DND-41 (cell line): ENCODE data around the gene DENND1C.
A peak's percentile ranks its signal among the peaks of the same experiment; 100 is the strongest.

Experiments used
- ATAC-seq: fragments of 200-7000 bp; cut with Tn5 transposase; 3 replicates; pipeline ENCODE4 v1.9.1; 2021; ENCODE audit warnings: low read depth; ENCODE audit not compliant: insufficient read depth
- DNase-seq: peaks from one replicate; pipeline ENCODE4 v3.0.0-alpha.2; 2020
- H2AFZ ChIP-seq: 2 replicates; pipeline ENCODE4 v1.6.0; 2012; ENCODE audit warnings: low read depth, low read length
- H3K27ac ChIP-seq: 2 replicates; pipeline ENCODE4 v1.5.1; 2012; ENCODE audit warnings: low read length, inconsistent platforms
- H3K27me3 ChIP-seq: fragments of 200-600 bp; sonication (generic); 2 replicates; pipeline ENCODE4 v1.6.0; 2012; ENCODE audit warnings: low read length, mild to moderate bottlenecking, inconsistent platforms; ENCODE audit not compliant: insufficient read depth, poor library complexity
- H3K36me3 ChIP-seq: 2 replicates; pipeline ENCODE4 v1.5.1; 2012; ENCODE audit warnings: low read length, inconsistent platforms; ENCODE audit not compliant: insufficient read depth
- H3K4me1 ChIP-seq: 2 replicates; pipeline ENCODE4 v1.5.1; 2012; ENCODE audit warnings: mild to moderate bottlenecking, low read length; ENCODE audit not compliant: insufficient read depth
- H3K4me2 ChIP-seq: 2 replicates; pipeline ENCODE4 v1.6.0; 2012; ENCODE audit warnings: mild to moderate bottlenecking, moderate library complexity, low read length, inconsistent platforms; ENCODE audit not compliant: insufficient read depth
- H3K4me3 ChIP-seq, 2 experiments: fragments of 200-600 bp in 1 of 2; shearing (Covaris generic) in 1 of 2; 2 replicates each; pipeline ENCODE4 v1.5.1; 2012 to 2016; ENCODE audit warnings: inconsistent platforms in 2 of 2, low read length in 2 of 2, mild to moderate bottlenecking in 2 of 2, low read depth in 1 of 2, moderate library complexity in 1 of 2
- H3K79me2 ChIP-seq: 2 replicates; pipeline ENCODE4 v1.6.0; 2012; ENCODE audit warnings: low read length, inconsistent platforms; ENCODE audit not compliant: insufficient read depth
- H3K9ac ChIP-seq: 2 replicates; pipeline ENCODE4 v1.6.0; 2012; ENCODE audit warnings: low read depth, mild to moderate bottlenecking, inconsistent platforms, low read length, moderate library complexity
- H3K9me3 ChIP-seq: 2 replicates; pipeline ENCODE4 v1.5.1; 2012; ENCODE audit warnings: low read length, moderate library complexity, mild to moderate bottlenecking, inconsistent platforms; ENCODE audit not compliant: insufficient read depth, severe bottlenecking
- H4K20me1 ChIP-seq: 2 replicates; pipeline ENCODE4 v1.6.0; 2012; ENCODE audit warnings: low read length; ENCODE audit not compliant: insufficient read depth
- CTCF ChIP-seq: IDR thresholded peaks from 2 replicates; pipeline ENCODE4 v1.5.1; 2012; ENCODE audit warnings: borderline replicate concordance, low read length, moderate library complexity, mild to moderate bottlenecking; ENCODE audit not compliant: poor library complexity, severe bottlenecking; ENCODE audit errors: extremely low read depth
- EZH2 ChIP-seq: IDR thresholded peaks from 3 replicates; pipeline ENCODE4 v1.6.1; 2012; ENCODE audit warnings: borderline replicate concordance, low read depth, mild to moderate bottlenecking, moderate library complexity, low read length, inconsistent platforms; ENCODE audit not compliant: severe bottlenecking

DENND1C gene, protein sequence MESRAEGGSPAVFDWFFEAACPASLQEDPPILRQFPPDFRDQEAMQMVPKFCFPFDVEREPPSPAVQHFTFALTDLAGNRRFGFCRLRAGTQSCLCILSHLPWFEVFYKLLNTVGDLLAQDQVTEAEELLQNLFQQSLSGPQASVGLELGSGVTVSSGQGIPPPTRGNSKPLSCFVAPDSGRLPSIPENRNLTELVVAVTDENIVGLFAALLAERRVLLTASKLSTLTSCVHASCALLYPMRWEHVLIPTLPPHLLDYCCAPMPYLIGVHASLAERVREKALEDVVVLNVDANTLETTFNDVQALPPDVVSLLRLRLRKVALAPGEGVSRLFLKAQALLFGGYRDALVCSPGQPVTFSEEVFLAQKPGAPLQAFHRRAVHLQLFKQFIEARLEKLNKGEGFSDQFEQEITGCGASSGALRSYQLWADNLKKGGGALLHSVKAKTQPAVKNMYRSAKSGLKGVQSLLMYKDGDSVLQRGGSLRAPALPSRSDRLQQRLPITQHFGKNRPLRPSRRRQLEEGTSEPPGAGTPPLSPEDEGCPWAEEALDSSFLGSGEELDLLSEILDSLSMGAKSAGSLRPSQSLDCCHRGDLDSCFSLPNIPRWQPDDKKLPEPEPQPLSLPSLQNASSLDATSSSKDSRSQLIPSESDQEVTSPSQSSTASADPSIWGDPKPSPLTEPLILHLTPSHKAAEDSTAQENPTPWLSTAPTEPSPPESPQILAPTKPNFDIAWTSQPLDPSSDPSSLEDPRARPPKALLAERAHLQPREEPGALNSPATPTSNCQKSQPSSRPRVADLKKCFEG

GRCh38 chr19:6481541-6482342 lies at the start of gene DENND1C:
TSS of gene DENND1C (minus strand) at chr19:6481787. CDS start at chr19:6481695, 92 bp downstream.
- H3K79me2 ChIP-seq: peaks cover 20% of the 10 kb centered on the region
- H3K9me3 ChIP-seq: no peaks in the 10 kb centered on the region
- H3K4me2 ChIP-seq: peak within 1 kb of the TSS; percentile 88
- TF ChIP-seq EZH2 (no peak), CTCF (peak; percentile 38)
- H4K20me1 ChIP-seq: no peaks in the 10 kb centered on the region
- peak; percentile 92 for ATAC-seq
- H2AFZ ChIP-seq: peak within 1 kb of the TSS; percentile 75
- peak within 1 kb of the TSS; percentile 53 to 77; a peak in 3 of 4 replicates for H3K4me3 ChIP-seq
- H3K9ac ChIP-seq: peak within 1 kb of the TSS; percentile 79
- no peaks in the 10 kb centered on the region for H3K27me3 ChIP-seq
- peak within 1 kb of the TSS; percentile 92 for H3K27ac ChIP-seq
- peak; percentile 87 for DNase-seq
- peaks cover 16% of the 10 kb centered on the region for H3K36me3 ChIP-seq
- peaks cover 28% of the 10 kb centered on the region for H3K4me1 ChIP-seq

- peak within 1 kb of the TSS; percentile 44 to 66 for H3K4me3 ChIP-seq
- H4K20me1 ChIP-seq: no peaks in the 10 kb centered on the region
- peak within 1 kb of the TSS; percentile 74 for H3K27ac ChIP-seq
- peaks cover 19% of the 10 kb centered on the region for H3K79me2 ChIP-seq
- no peaks in the 10 kb centered on the region for H3K9me3 ChIP-seq
- H2AFZ ChIP-seq: peak within 1 kb of the TSS; percentile 94
- no peaks in the 10 kb centered on the region for H3K27me3 ChIP-seq
- H3K4me2 ChIP-seq: peak within 1 kb of the TSS; percentile 99
- ATAC-seq (peak; percentile 77), DNase-seq (peak; percentile 86)
- peak within 1 kb of the TSS; percentile 82 for H3K9ac ChIP-seq
- peaks cover 11% of the 10 kb centered on the region for H3K36me3 ChIP-seq
- H3K4me1 ChIP-seq: peaks cover 33% of the 10 kb centered on the region
- TF ChIP-seq EZH2 (no peak), CTCF (no peak)
Observed at GRCh38 chr19:6530386-6531162, 49.0 kb upstream of the DENND1C start, which contains the start of gene TNFSF9. TSS of gene TNFSF9 (plus strand) at chr19:6531026. CDS start at chr19:6531037, 11 bp downstream.

DNA sequence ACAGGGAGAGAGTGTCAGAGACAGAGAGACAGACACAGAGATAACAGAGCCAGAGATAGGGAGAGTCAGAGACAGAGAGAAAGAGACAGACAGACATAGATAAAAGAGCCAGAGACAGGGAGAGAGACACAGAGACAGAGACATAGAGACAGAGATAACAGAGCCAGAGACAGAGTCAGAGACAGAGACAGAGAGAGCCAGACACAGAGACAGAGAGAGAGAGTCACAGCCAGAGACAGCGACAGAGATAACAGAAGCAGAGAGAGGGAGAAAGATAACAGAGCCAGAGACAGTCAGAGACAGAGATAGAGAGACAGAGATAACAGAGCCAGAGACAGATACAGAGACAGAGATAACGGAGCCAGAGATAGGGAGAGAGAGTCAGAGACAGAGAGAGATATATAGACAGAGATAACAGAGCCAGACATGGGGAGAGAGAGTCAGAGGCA lies 48.4 kb upstream of the DENND1C start:
- H3K4me3 ChIP-seq: peak overlapping the region in 1 of 2 experiments; percentile 66; a peak in 2 of 4 replicates
- no peak for ATAC-seq
- TF ChIP-seq CTCF: no peak
- TF ChIP-seq EZH2: no peak
- peaks cover 19% of the 10 kb centered on the region for H3K79me2 ChIP-seq
- peak overlapping the region; percentile 94 for H2AFZ ChIP-seq
- peak overlapping the region; percentile 82; the same call in 1 of the 2 replicates for H3K9ac ChIP-seq
- no peaks in the 10 kb centered on the region for H3K9me3 ChIP-seq
- H3K27ac ChIP-seq: peak overlapping the region; percentile 74; the same call in 1 of the 2 replicates
- peaks cover 32% of the 10 kb centered on the region for H3K4me1 ChIP-seq
- H3K36me3 ChIP-seq: peaks cover 6% of the 10 kb centered on the region
- H3K4me2 ChIP-seq: peak overlapping the region; percentile 99
- no peaks in the 10 kb centered on the region for H3K27me3 ChIP-seq
- H4K20me1 ChIP-seq: no peaks in the 10 kb centered on the region
- no peak for DNase-seq
